ENCODE data around the gene MCTP2.

MCTP2 gene

DNA sequence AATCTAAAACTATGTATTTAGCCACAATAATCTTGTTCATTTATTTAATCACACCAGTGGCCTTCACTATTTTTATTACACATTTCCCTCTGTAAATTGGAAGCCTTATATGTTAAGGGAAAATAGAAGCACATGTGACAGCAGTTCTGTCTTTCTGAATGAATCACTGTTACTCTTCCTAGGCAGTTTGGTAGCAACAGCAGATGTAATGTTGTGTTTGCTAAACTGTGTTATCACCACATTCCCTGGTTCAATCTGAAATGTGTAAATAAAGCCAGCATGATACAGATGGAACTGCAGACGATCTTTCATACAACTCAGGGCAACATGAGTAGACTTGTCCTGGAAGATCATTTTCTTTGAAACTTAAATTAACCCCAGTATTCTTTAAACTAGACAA, 220.1 kb downstream of the MCTP2 start:
- TF ChIP-seq RAD21 (IDR thresholded peaks at IDR 0.05; ENCODE audit: low read depth) (no peak), TAF1 (IDR thresholded peaks at IDR 0.05; ENCODE audit: low read depth) (no peak), CREB1 (IDR thresholded peaks at IDR 0.05; ENCODE audit: low read depth) (no peak), FOXM1 (IDR thresholded peaks at IDR 0.05; ENCODE audit: borderline replicate concordance, low read depth) (no peak), EP300 (IDR thresholded peaks at IDR 0.05; ENCODE audit: borderline replicate concordance) (no peak), YY1 (IDR thresholded peaks at IDR 0.05; ENCODE audit: low read depth) (no peak), TEAD4 (IDR thresholded peaks at IDR 0.05) (no peak), TCF12 (IDR thresholded peaks at IDR 0.05; ENCODE audit: low read depth) (no peak), ZBTB7A (IDR thresholded peaks at IDR 0.05; ENCODE audit: low read depth) (no peak), CEBPB (IDR thresholded peaks at IDR 0.05) (no peak)
- TF ChIP-seq, protein P1, sequence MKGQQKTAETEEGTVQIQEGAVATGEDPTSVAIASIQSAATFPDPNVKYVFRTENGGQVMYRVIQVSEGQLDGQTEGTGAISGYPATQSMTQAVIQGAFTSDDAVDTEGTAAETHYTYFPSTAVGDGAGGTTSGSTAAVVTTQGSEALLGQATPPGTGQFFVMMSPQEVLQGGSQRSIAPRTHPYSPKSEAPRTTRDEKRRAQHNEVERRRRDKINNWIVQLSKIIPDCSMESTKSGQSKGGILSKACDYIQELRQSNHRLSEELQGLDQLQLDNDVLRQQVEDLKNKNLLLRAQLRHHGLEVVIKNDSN (IDR thresholded peaks at IDR 0.05), result no peak

DNA sequence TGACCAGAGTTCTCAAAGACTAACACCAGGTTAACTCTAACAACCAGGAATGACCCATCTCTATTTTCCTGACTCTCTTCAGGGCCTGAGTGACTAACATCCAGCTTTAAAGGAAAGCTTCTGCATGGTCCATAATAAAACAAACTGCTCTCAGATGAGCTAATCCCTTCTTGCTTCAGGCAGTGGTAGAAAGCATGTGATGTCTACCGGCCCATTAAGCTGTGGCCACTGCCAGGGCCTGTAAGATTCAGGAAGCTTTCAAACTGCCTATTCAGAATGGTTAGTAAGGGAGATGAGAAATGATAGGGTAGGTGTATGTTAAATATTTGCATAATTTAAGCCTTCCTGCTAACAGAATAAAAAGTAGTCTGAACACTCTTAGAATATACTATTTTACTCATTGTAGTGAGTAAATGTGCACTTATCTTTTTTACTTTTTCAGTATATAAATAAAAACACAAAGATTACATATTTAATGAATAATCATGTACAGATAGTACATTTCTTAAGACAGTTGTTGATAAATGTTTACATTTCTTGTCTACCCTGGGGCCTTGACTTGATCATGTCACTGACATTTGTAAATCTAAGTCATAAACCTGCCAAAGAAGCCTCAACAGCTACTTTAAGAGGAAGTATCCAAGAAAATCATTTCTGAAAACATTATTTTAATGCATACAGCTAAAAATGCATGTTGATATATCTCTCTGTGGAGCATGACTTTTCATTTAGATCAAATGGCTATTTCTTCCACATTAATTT, 222.0 kb downstream of the MCTP2 start:
- TF ChIP-seq CEBPB (IDR thresholded peaks at IDR 0.05), result no peak
- no peak for TF ChIP-seq TAF1 (IDR thresholded peaks at IDR 0.05; ENCODE audit: low read depth)
- no peak for TF ChIP-seq ZBTB7A (IDR thresholded peaks at IDR 0.05; ENCODE audit: low read depth)
- TF ChIP-seq FOXM1 (IDR thresholded peaks at IDR 0.05; ENCODE audit: borderline replicate concordance, low read depth), result no peak
- no peak for TF ChIP-seq TEAD4 (IDR thresholded peaks at IDR 0.05)
- TF ChIP-seq, protein P1 (IDR thresholded peaks at IDR 0.05), result no peak
- TF ChIP-seq, protein P2, sequence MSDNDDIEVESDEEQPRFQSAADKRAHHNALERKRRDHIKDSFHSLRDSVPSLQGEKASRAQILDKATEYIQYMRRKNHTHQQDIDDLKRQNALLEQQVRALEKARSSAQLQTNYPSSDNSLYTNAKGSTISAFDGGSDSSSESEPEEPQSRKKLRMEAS (IDR thresholded peaks at IDR 0.05), result no peak
- TF ChIP-seq EGR1 (IDR thresholded peaks at IDR 0.05), result no peak
- TF ChIP-seq YY1 (IDR thresholded peaks at IDR 0.05; ENCODE audit: low read depth), result no peak
- TF ChIP-seq TCF12 (IDR thresholded peaks at IDR 0.05; ENCODE audit: low read depth), result no peak
- TF ChIP-seq NFIC (IDR thresholded peaks at IDR 0.05), result no peak
- TF ChIP-seq EP300 (IDR thresholded peaks at IDR 0.05; ENCODE audit: borderline replicate concordance), result no peak
- no peak for TF ChIP-seq CREB1 (IDR thresholded peaks at IDR 0.05; ENCODE audit: low read depth)
- TF ChIP-seq, protein P3, sequence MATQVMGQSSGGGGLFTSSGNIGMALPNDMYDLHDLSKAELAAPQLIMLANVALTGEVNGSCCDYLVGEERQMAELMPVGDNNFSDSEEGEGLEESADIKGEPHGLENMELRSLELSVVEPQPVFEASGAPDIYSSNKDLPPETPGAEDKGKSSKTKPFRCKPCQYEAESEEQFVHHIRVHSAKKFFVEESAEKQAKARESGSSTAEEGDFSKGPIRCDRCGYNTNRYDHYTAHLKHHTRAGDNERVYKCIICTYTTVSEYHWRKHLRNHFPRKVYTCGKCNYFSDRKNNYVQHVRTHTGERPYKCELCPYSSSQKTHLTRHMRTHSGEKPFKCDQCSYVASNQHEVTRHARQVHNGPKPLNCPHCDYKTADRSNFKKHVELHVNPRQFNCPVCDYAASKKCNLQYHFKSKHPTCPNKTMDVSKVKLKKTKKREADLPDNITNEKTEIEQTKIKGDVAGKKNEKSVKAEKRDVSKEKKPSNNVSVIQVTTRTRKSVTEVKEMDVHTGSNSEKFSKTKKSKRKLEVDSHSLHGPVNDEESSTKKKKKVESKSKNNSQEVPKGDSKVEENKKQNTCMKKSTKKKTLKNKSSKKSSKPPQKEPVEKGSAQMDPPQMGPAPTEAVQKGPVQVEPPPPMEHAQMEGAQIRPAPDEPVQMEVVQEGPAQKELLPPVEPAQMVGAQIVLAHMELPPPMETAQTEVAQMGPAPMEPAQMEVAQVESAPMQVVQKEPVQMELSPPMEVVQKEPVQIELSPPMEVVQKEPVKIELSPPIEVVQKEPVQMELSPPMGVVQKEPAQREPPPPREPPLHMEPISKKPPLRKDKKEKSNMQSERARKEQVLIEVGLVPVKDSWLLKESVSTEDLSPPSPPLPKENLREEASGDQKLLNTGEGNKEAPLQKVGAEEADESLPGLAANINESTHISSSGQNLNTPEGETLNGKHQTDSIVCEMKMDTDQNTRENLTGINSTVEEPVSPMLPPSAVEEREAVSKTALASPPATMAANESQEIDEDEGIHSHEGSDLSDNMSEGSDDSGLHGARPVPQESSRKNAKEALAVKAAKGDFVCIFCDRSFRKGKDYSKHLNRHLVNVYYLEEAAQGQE (IDR thresholded peaks at IDR 0.05; ENCODE audit: low read depth), result no peak
- no peak for TF ChIP-seq RAD21 (IDR thresholded peaks at IDR 0.05; ENCODE audit: low read depth)

DNA sequence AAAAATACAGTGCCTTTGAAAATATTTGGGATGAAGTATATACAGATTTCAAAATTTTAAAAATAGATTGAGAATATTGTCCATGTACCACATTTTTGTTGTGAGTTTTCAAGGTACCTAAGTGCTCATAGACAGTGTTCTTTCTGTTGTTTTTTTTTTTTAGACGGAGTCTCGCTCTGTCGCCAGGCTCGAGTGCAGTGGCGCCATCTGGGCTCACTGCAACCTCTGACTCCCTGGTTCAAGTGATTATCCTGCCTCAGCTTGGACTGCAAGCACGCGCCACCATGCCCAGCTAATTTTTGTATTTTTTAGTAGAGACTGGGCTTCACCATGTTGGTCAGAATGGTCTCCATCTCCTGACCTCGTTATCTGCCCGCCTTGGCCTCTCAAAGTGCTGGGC, 223.9 kb downstream of the MCTP2 start:
- TF ChIP-seq, protein P1 (IDR thresholded peaks at IDR 0.05), result no peak
- TF ChIP-seq CREB1 (IDR thresholded peaks at IDR 0.05; ENCODE audit: low read depth), result no peak
- TF ChIP-seq TAF1 (IDR thresholded peaks at IDR 0.05; ENCODE audit: low read depth), result no peak
- no peak for TF ChIP-seq ZBTB7A (IDR thresholded peaks at IDR 0.05; ENCODE audit: low read depth)
- TF ChIP-seq, protein P3 (IDR thresholded peaks at IDR 0.05; ENCODE audit: low read depth), result no peak
- TF ChIP-seq TCF12 (IDR thresholded peaks at IDR 0.05; ENCODE audit: low read depth), result no peak
- TF ChIP-seq, protein P2 (IDR thresholded peaks at IDR 0.05), result no peak
- TF ChIP-seq EGR1 (IDR thresholded peaks at IDR 0.05), result no peak
- no peak for TF ChIP-seq NFIC (IDR thresholded peaks at IDR 0.05)
- TF ChIP-seq FOXM1 (IDR thresholded peaks at IDR 0.05; ENCODE audit: borderline replicate concordance, low read depth), result no peak
- TF ChIP-seq RAD21 (IDR thresholded peaks at IDR 0.05; ENCODE audit: low read depth), result no peak
- TF ChIP-seq EP300 (IDR thresholded peaks at IDR 0.05; ENCODE audit: borderline replicate concordance), result no peak
- TF ChIP-seq CEBPB (IDR thresholded peaks at IDR 0.05), result no peak
- no peak for TF ChIP-seq TEAD4 (IDR thresholded peaks at IDR 0.05)
- no peak for TF ChIP-seq YY1 (IDR thresholded peaks at IDR 0.05; ENCODE audit: low read depth)

DNA sequence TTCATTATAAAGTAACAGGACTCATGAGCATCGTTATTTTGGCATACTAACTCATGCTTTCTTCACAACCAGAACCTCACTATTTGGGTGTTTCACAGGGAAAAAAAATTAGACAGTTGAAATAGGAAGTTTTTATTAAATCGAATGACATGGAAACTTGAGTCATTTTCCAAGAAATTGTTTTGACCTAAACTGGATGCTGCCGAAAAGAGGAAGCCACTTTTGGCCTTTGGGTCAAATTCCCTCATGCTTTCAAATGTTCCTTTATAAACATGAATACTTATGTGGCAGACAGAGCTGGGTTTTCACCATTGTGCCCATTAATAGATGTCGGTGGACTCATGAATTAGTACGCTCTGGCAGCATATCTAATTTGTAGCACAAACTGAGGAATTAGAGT, 224.9 kb downstream of the MCTP2 start:
- no peak for TF ChIP-seq RAD21 (IDR thresholded peaks at IDR 0.05; ENCODE audit: low read depth)
- TF ChIP-seq EP300 (IDR thresholded peaks at IDR 0.05; ENCODE audit: borderline replicate concordance), result no peak
- no peak for TF ChIP-seq CEBPB (IDR thresholded peaks at IDR 0.05)
- TF ChIP-seq YY1 (IDR thresholded peaks at IDR 0.05; ENCODE audit: low read depth), result no peak
- no peak for TF ChIP-seq FOXM1 (IDR thresholded peaks at IDR 0.05; ENCODE audit: borderline replicate concordance, low read depth)
- TF ChIP-seq ZBTB7A (IDR thresholded peaks at IDR 0.05; ENCODE audit: low read depth), result no peak
- TF ChIP-seq, protein P2 (IDR thresholded peaks at IDR 0.05), result no peak
- TF ChIP-seq, protein P1 (IDR thresholded peaks at IDR 0.05), result no peak
- TF ChIP-seq TEAD4 (IDR thresholded peaks at IDR 0.05), result no peak
- TF ChIP-seq NFIC (IDR thresholded peaks at IDR 0.05), result no peak
- no peak for TF ChIP-seq TAF1 (IDR thresholded peaks at IDR 0.05; ENCODE audit: low read depth)
- TF ChIP-seq, protein P3 (IDR thresholded peaks at IDR 0.05; ENCODE audit: low read depth), result no peak
- no peak for TF ChIP-seq EGR1 (IDR thresholded peaks at IDR 0.05)
- TF ChIP-seq TCF12 (IDR thresholded peaks at IDR 0.05; ENCODE audit: low read depth), result no peak
- TF ChIP-seq CREB1 (IDR thresholded peaks at IDR 0.05; ENCODE audit: low read depth), result no peak
